Measurements from ENCODE around the gene CCDC47.

- TF ChIP-seq CTCF (IDR thresholded peaks at IDR 0.05; ENCODE audit: low read depth, low read length) (no peak), EZH2phosphoT487 (IDR thresholded peaks at IDR 0.05; ENCODE audit: low read depth) (no peak)
These were observed 70.7 kb downstream of the CCDC47 start for GRCh38 chr17:63702721-63703015.
